HEK293 (cell line): Measurements from ENCODE around the gene EDARADD.

ENCODE experiments used
- CTCF ChIA-PET: fragments of 350-600 bp; formaldehyde crosslinking; extraction: SDS; loops from one replicate; lab custom pipeline; 2021; ENCODE audit warnings: antibody characterized with exemption; lab: Yijun Ruan, JAX
- POLR2A ChIA-PET: fragments of 300-600 bp; formaldehyde crosslinking; extraction: SDS; loops from one replicate; lab custom pipeline; 2020; ENCODE audit warnings: antibody characterized with exemption, inconsistent platforms; lab: Yijun Ruan, JAX
- H3K27ac ChIP-seq: fragments of 200-500 bp; sonication (Bioruptor generic); 2 replicates; pipeline ENCODE4 v1.5.1; 2014; ENCODE audit warnings: low read depth, low read length, control low read depth, inconsistent platforms; ENCODE audit errors: extremely low read depth
- H3K36me3 ChIP-seq, 2 experiments: fragments of 200-500 bp in 1 of 2; sonication (Bioruptor generic) in 1 of 2; 1 replicate in 1 of 2; 2 replicates in 1 of 2; pipeline ENCODE4 v1.5.1; 2014 to 2017; ENCODE audit warnings: inconsistent platforms in 2 of 2, low read length in 2 of 2; ENCODE audit not compliant: control insufficient read depth in 2 of 2, insufficient read depth in 1 of 2
- H3K4me1 ChIP-seq: fragments of 200-500 bp; sonication (Bioruptor generic); 2 replicates; pipeline ENCODE4 v1.5.1; 2014; ENCODE audit warnings: mild to moderate bottlenecking, low read length, inconsistent platforms; ENCODE audit not compliant: control insufficient read depth, insufficient read depth
- H3K4me3 ChIP-seq: 2 replicates; pipeline ENCODE4 v1.5.1; 2011; ENCODE audit warnings: low read depth, mild to moderate bottlenecking, control low read depth, low read length, moderate library complexity
- H3K9me3 ChIP-seq: fragments of 200-500 bp; sonication (Bioruptor generic); 2 replicates; pipeline ENCODE4 v1.5.1; 2014; ENCODE audit warnings: low read depth, low read length, inconsistent platforms; ENCODE audit not compliant: control insufficient read depth, insufficient read depth
- GFI1B ChIP-seq: fragments of 450-650 bp; formaldehyde crosslinking; IDR thresholded peaks from 2 replicates; pipeline ENCODE4 v1.5.1; 2016; ENCODE audit warnings: missing biosample characterization, missing genetic modification characterization
- GLI4 ChIP-seq: fragments of 450-650 bp; formaldehyde crosslinking; IDR thresholded peaks from 2 replicates; pipeline ENCODE4 v1.5.1; 2016; ENCODE audit warnings: missing biosample characterization, missing genetic modification characterization
- GLIS1 ChIP-seq: fragments of 450-650 bp; formaldehyde crosslinking; IDR thresholded peaks from 2 replicates; pipeline ENCODE4 v1.5.1; 2016; ENCODE audit warnings: missing biosample characterization, missing genetic modification characterization
- HOXD13 ChIP-seq: sonication (generic); formaldehyde crosslinking; IDR thresholded peaks from 2 replicates; pipeline ENCODE4 v1.8.0; 2022; ENCODE audit warnings: missing genetic modification reagents, borderline replicate concordance
- KLF16 ChIP-seq: fragments of 450-650 bp; formaldehyde crosslinking; IDR thresholded peaks from 2 replicates; pipeline ENCODE4 v1.5.1; 2017; ENCODE audit warnings: missing biosample characterization, missing genetic modification characterization
- KLF9 ChIP-seq: fragments of 450-650 bp; formaldehyde crosslinking; IDR thresholded peaks from 2 replicates; pipeline ENCODE4 v1.5.1; 2016; ENCODE audit warnings: missing biosample characterization, missing genetic modification characterization, low read depth
- PRDM10 ChIP-seq: fragments of 450-650 bp; formaldehyde crosslinking; IDR thresholded peaks from 2 replicates; pipeline ENCODE4 v1.5.1; 2016; ENCODE audit warnings: missing biosample characterization, missing genetic modification characterization
- REPIN1 ChIP-seq: fragments of 450-650 bp; formaldehyde crosslinking; IDR thresholded peaks from 2 replicates; pipeline ENCODE4 v1.5.1; 2017; ENCODE audit warnings: missing biosample characterization, missing genetic modification characterization, low read depth
- ZBTB11 ChIP-seq: fragments of 450-650 bp; formaldehyde crosslinking; conservative IDR thresholded peaks from 2 replicates; pipeline ENCODE4 v1.5.1; 2016; ENCODE audit warnings: low read depth, missing biosample characterization, missing genetic modification characterization
- ZNF148 ChIP-seq: fragments of 450-650 bp; formaldehyde crosslinking; IDR thresholded peaks from 2 replicates; pipeline ENCODE4 v1.5.0; 2017; ENCODE audit warnings: missing biosample characterization, missing genetic modification characterization, borderline replicate concordance
- ZNF2 ChIP-seq: fragments of 450-650 bp; formaldehyde crosslinking; IDR thresholded peaks from 2 replicates; pipeline ENCODE4 v1.5.1; 2016; ENCODE audit warnings: missing biosample characterization, missing genetic modification characterization
- ZNF239 ChIP-seq: fragments of 450-650 bp; formaldehyde crosslinking; IDR thresholded peaks from 2 replicates; pipeline ENCODE4 v1.5.1; 2016; ENCODE audit warnings: missing biosample characterization, missing genetic modification characterization
- ZNF266 ChIP-seq: fragments of 450-650 bp; formaldehyde crosslinking; IDR thresholded peaks from 2 replicates; pipeline ENCODE4 v1.5.1; 2016; ENCODE audit warnings: missing biosample characterization, missing genetic modification characterization, low read depth
- ZNF274 ChIP-seq, 2 experiments: fragments of 200-500 bp in 1 of 2; fragments of 450-650 bp in 1 of 2; sonication (Bioruptor generic) in 1 of 2; formaldehyde crosslinking in 1 of 2; IDR thresholded peaks; 2 replicates each; pipeline versions ENCODE4 v1.5.1 to v1.6.1; 2014 to 2016; ENCODE audit warnings: borderline replicate concordance in 1 of 2, inconsistent platforms in 1 of 2, low read length in 1 of 2, missing biosample characterization in 1 of 2, missing genetic modification characterization in 1 of 2
- ZNF404 ChIP-seq: fragments of 450-650 bp; formaldehyde crosslinking; IDR thresholded peaks from 2 replicates; pipeline ENCODE4 v1.5.1; 2017; ENCODE audit warnings: missing biosample characterization, missing genetic modification characterization
- ZNF426 ChIP-seq: fragments of 450-650 bp; formaldehyde crosslinking; IDR thresholded peaks from 2 replicates; pipeline ENCODE4 v1.5.1; 2017; ENCODE audit warnings: missing biosample characterization, missing genetic modification characterization, mild to moderate bottlenecking, inconsistent platforms, moderate library complexity
- ZNF580 ChIP-seq: fragments of 450-650 bp; formaldehyde crosslinking; IDR thresholded peaks from 2 replicates; pipeline ENCODE4 v1.5.1; 2016; ENCODE audit warnings: missing biosample characterization, missing genetic modification characterization
- ZNF600 ChIP-seq: fragments of 450-650 bp; formaldehyde crosslinking; IDR thresholded peaks from 2 replicates; pipeline ENCODE4 v1.5.1; 2016; ENCODE audit warnings: missing biosample characterization, missing genetic modification characterization
- ZNF639 ChIP-seq: fragments of 450-650 bp; formaldehyde crosslinking; IDR thresholded peaks from 2 replicates; pipeline ENCODE4 v1.5.1; 2016; ENCODE audit warnings: missing biosample characterization, missing genetic modification characterization
- ZNF660 ChIP-seq: fragments of 450-650 bp; IDR thresholded peaks from 2 replicates; pipeline ENCODE4 v1.5.1; 2018; ENCODE audit warnings: missing biosample characterization, mild to moderate bottlenecking, missing genetic modification characterization
- ZNF664 ChIP-seq: fragments of 450-650 bp; formaldehyde crosslinking; IDR thresholded peaks from 2 replicates; pipeline ENCODE4 v1.5.1; 2016; ENCODE audit warnings: missing biosample characterization, missing genetic modification characterization
- ZSCAN4 ChIP-seq: fragments of 450-650 bp; formaldehyde crosslinking; IDR thresholded peaks from 2 replicates; pipeline ENCODE4 v1.5.1; 2017; ENCODE audit warnings: missing biosample characterization, missing genetic modification characterization

Gene EDARADD

GRCh38 chr1:236489710-236490377 is 95.8 kb downstream of the EDARADD start:
- Histone ChIP-seq H3K36me3 (no peaks in the 10 kb centered on the region), H3K4me1 (no peaks in the 10 kb centered on the region; the same call in 1 of the 2 replicates), H3K9me3 (no peaks in the 10 kb centered on the region), H3K27ac (no peak overlapping the region), H3K4me3 (no peak overlapping the region)
- CTCF ChIA-PET = interaction anchor here (0.6 to 3.2 kb wide), 18 partner anchors 9 to 384 kb away, joined by 3 to 37 read pairs (median 4); partner anchors contain the start of gene EDARADD
- POLR2A ChIA-PET = interaction anchor here (0.5 kb wide), 1 partner anchor 308 kb away, joined by 4 read pairs; no protein-coding TSS in a partner anchor
- TF ChIP-seq REPIN1 (tag by site-specific recombination) (0 out of 2 replicates have a peak, but pooled peaks have one; percentile 38), ZNF660 (tag by site-specific recombination) (peak; percentile 33; the same call in 1 of the 2 replicates), ZNF664 (tag by site-specific recombination) (no peak), GLI4 (no peak), GFI1B (tag by site-specific recombination) (no peak), ZNF404 (tag by site-specific recombination) (no peak), HOXD13 (CRISPR knock-in tag) (no peak), ZNF239 (no peak), ZNF2 (tag by site-specific recombination) (peak; percentile 67; the same call in 1 of the 2 replicates), ZNF426 (tag by site-specific recombination) (no peak), ZNF600 (tag by site-specific recombination) (0 out of 2 replicates have a peak, but pooled peaks have one; percentile 10), ZNF580 (0 out of 2 replicates have a peak, but pooled peaks have one; percentile 29), ZNF266 (tag by site-specific recombination) (no peak), KLF9 (tag by site-specific recombination) (no peak), ZNF148 (no peak), ZSCAN4 (tag by site-specific recombination) (no peak), ZBTB11 (tag by site-specific recombination) (no peak), KLF16 (tag by site-specific recombination) (no peak), PRDM10 (tag by site-specific recombination) (peak; percentile 64), ZNF639 (tag by site-specific recombination) (no peak), ZNF274 (IDR thresholded peaks at IDR 0.05; ENCODE audit: low read length) (no peak), ZNF274 (tag by site-specific recombination; IDR thresholded peaks at IDR 0.05; ENCODE audit: borderline replicate concordance) (no peak), GLIS1 (tag by site-specific recombination) (no peak)
